Peyer's patch (tissue), 4 donors: ENCODE data around the gene C11orf16.

Experiments
- POLR2A ChIP-seq, 2 donors: fragments of 450-650 bp; IDR thresholded peaks; one replicate each; pipeline ENCODE4 v1.5.1; 2017; ENCODE audit warnings: antibody characterized with exemption in 2 of 2, mild to moderate bottlenecking in 2 of 2, moderate library complexity in 2 of 2
- TF ChIP-seq, protein P1 (sequence below), 6 experiments: fragments of 450-650 bp in 4 of 6; fragments of 200-600 bp in 2 of 6; sonication (generic) in 1 of 6; IDR thresholded peaks; one replicate each; pipeline ENCODE4 v1.5.1; 2017 to 2019; ENCODE audit warnings: antibody characterized with exemption in 6 of 6, mild to moderate bottlenecking in 3 of 6, moderate library complexity in 1 of 6

DNA sequence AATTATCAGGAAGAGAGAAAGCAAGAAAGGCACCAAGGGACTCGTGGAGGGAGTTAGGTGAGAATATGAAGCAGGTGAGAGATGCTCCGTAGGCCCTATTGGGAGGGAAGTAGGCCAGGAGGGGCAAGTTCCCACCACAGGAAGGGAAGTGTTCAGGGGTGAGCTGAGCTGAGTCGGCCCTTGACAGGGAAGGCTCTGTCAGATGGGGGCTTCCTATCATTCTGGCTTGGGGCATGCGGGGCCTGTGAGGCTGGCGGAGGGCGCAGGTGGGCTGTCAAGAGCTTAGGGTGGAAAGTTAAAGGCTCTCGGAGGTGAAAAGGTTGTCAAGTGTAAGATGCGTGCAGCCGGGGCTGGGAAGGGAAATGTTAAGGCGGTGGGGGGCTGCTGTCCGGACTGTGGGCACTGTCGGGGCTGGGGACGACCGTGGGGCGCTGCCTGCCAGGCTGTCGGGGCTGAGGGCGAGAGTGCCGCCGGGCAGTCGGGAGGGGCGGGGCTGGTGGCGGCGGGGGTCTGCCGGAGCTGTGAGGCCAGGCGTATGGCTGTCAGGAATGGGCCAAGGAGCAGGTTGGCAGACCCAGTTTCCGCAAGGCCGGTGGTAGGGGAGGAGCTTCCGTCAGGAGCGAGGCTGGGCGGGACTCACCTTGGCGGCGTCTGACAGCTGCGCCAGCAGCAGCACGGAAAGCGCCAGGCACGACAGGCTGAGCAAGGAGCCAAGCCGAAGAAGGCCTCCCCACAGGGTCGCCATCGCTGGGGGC, 31.0 kb upstream of the C11orf16 start:
- TF ChIP-seq, protein P1, sequence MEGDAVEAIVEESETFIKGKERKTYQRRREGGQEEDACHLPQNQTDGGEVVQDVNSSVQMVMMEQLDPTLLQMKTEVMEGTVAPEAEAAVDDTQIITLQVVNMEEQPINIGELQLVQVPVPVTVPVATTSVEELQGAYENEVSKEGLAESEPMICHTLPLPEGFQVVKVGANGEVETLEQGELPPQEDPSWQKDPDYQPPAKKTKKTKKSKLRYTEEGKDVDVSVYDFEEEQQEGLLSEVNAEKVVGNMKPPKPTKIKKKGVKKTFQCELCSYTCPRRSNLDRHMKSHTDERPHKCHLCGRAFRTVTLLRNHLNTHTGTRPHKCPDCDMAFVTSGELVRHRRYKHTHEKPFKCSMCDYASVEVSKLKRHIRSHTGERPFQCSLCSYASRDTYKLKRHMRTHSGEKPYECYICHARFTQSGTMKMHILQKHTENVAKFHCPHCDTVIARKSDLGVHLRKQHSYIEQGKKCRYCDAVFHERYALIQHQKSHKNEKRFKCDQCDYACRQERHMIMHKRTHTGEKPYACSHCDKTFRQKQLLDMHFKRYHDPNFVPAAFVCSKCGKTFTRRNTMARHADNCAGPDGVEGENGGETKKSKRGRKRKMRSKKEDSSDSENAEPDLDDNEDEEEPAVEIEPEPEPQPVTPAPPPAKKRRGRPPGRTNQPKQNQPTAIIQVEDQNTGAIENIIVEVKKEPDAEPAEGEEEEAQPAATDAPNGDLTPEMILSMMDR (IDR thresholded peaks at IDR 0.05): no peak
- no peak for TF ChIP-seq POLR2A (IDR thresholded peaks at IDR 0.05)
